Ovary (tissue), 9 donors: ENCODE measurements around the gene IFIT1B. TPM values are rescaled to one million over a fixed set of nuclear protein-coding genes. Genes with fewer than 3 reads are reported as not detected.

ENCODE experiments used
- DNase-seq, 5 donors: peaks; one replicate each; pipeline ENCODE4 v3.0.0-alpha.2; 2019 to 2020
- H3K27ac ChIP-seq, 2 donors: fragments of 200-600 bp; one replicate each; pipeline versions ENCODE4 v1.5.1 to v1.8.0; 2019 to 2022
- H3K27me3 ChIP-seq: fragments of 200-600 bp; one replicate; pipeline ENCODE4 v1.8.0; 2022
- H3K36me3 ChIP-seq: fragments of 200-600 bp; sonication (generic); one replicate; pipeline ENCODE4 v1.5.1; 2019
- H3K4me1 ChIP-seq: one replicate; pipeline ENCODE4 v1.8.1; 2013; ENCODE audit warnings: mild to moderate bottlenecking, moderate library complexity; ENCODE audit not compliant: insufficient read depth
- H3K4me3 ChIP-seq: fragments of 200-600 bp; sonication (generic); one replicate; pipeline ENCODE4 v1.5.1; 2017
- H3K9me3 ChIP-seq, 2 donors: fragments of 200-600 bp in 1 of 2; sonication (generic) in 1 of 2; one replicate each; pipeline versions ENCODE4 v1.5.1 to v1.8.1; 2013 to 2019; ENCODE audit warnings: mild to moderate bottlenecking in 1 of 2, moderate library complexity in 1 of 2
- CTCF ChIP-seq, 3 donors: fragments of 450-650 bp in 2 of 3; fragments of 200-600 bp in 1 of 3; IDR thresholded peaks; one replicate each; pipeline versions ENCODE4 v1.5.1 to v1.8.0; 2016 to 2022; ENCODE audit warnings: antibody characterized with exemption in 3 of 3, mild to moderate bottlenecking in 1 of 3
- EP300 ChIP-seq: sonication (generic); formaldehyde crosslinking; IDR thresholded peaks from one replicate; pipeline ENCODE4 v1.6.1; 2017; ENCODE audit warnings: antibody characterized with exemption
- POLR2A ChIP-seq: fragments of 450-650 bp; IDR thresholded peaks from one replicate; pipeline ENCODE4 v1.6.1; 2017; ENCODE audit warnings: antibody characterized with exemption, mild to moderate bottlenecking, moderate library complexity
- WGBS, 3 donors: extraction: QIAGEN DNeasy Blood & Tissue Kit in 1 of 3; methylation state at CpG; one replicate each; pipeline versions ENCODE4 v1.1.5 to v1.1.7; 2013 to 2017; 5-methylcytosine and 5-hydroxymethylcytosine counted together
- intact Hi-C, 4 donors: fragments of 100-400 bp; cut with DNase I; formaldehyde crosslinking; loops; one replicate each; pipeline versions ENCODE4 v1.11.0 to v1.15.1; 2022 to 2023
- polyA plus RNA-seq, 2 donors: library from polyadenylated mRNA; stranded (reverse); fragments of 200-250 nt in 1 of 2; fragments of 350-450 nt in 1 of 2; fragmentation: Illumina TruSeq in 1 of 2; extraction: RNeasy Lipid Tissue Mini Kit (QIAGEN cat#74804) in 1 of 2; gene quantifications; one replicate each; pipeline ENCODE4 v1.2.3, GENCODE V29; 2013 to 2014
- total RNA-seq, 7 donors: library from RNA; depleted of rRNA in 2 of 7; stranded (reverse); fragments of >200 nt in 2 of 7; fragmentation: NEBNext Ultra II Directional in 3 of 7; extraction: Animal tissue kit (Norgen Biotek cat#: 25700) in 3 of 7; gene quantifications; one replicate each; pipeline versions ENCODE4 v1.1.0 to v1.2.4, GENCODE V29; 2016 to 2023
- donor health status: DM: no; HTN: no; CAD: no; lungs with moderate emphysema.
- donor health status: DM: no; HTN: no; CAD: no.
- donor health status: Bipolar disorder and iron deficiency.
- donor health status: DM: yes; HTN: yes; CAD: no.
- donor health status: DM: no; HTN: no; CAD: no.
- donor health status: DM: yes; HTN: yes; CAD: no.

Gene IFIT1B
- total and polyA plus RNA-seq, 9 donors = 0.18 TPM; not detected in 8

- H3K27ac ChIP-seq = no peak overlapping the region
- no peaks in the 10 kb centered on the region for H3K36me3 ChIP-seq
- H3K4me3 ChIP-seq = no peak overlapping the region
- 75 to 83% (median 79%) methylated on average over 3 of the region's 3 CpGs for WGBS, 3 donors
- no peaks in the 10 kb centered on the region for H3K9me3 ChIP-seq
- no peaks in the 10 kb centered on the region for H3K27me3 ChIP-seq
- peaks cover 12% of the 10 kb centered on the region for H3K4me1 ChIP-seq
- intact Hi-C loops = loop anchor here in 1 of 4 donors (5.0 kb wide), 1 partner anchor 35 kb away; no protein-coding TSS in a partner anchor
- no peak for DNase-seq
- TF ChIP-seq POLR2A (no peak), EP300 (no peak), CTCF (IDR thresholded peaks at IDR 0.05) (no peak)
These were observed 5.9 kb upstream of the IFIT1B start for GRCh38 chr10:89371987-89372386.

- WGBS, 3 donors = 0 to 10% (median 2%) methylated on average over 3 of the region's 3 CpGs
- H3K36me3 ChIP-seq = no peaks in the 10 kb centered on the region
- no peaks in the 10 kb centered on the region for H3K27me3 ChIP-seq
- no peaks in the 10 kb centered on the region for H3K9me3 ChIP-seq
- TF ChIP-seq EP300 (no peak), POLR2A (no peak), CTCF (IDR thresholded peaks at IDR 0.05) (no peak)
- peaks cover 11% of the 10 kb centered on the region for H3K4me1 ChIP-seq
- peak; percentile 75 to 93 (median 88) for DNase-seq
- H3K27ac ChIP-seq = peak overlapping the region; percentile 17 to 73
- intact Hi-C loops = loop anchor here in 1 of 4 donors (5.0 kb wide), 1 partner anchor 37 kb away; no protein-coding TSS in a partner anchor
- no peak overlapping the region for H3K4me3 ChIP-seq
These were observed 3.7 kb upstream of the IFIT1B start for GRCh38 chr10:89373916-89374711.

GRCh38 chr10:89374713-89375141 lies 3.1 kb upstream of the IFIT1B start:
- DNase-seq = peak in 1 of 5 donors; percentile 21
- intact Hi-C loops = loop anchor here in 1 of 4 donors (5.0 kb wide), 1 partner anchor 37 kb away; no protein-coding TSS in a partner anchor
- Histone ChIP-seq H3K36me3 (no peaks in the 10 kb centered on the region), H3K4me1 (peaks cover 9% of the 10 kb centered on the region), H3K27me3 (no peaks in the 10 kb centered on the region), H3K4me3 (no peak overlapping the region), H3K9me3 (no peaks in the 10 kb centered on the region), H3K27ac (peak overlapping the region; percentile 17 to 73)
- TF ChIP-seq CTCF (IDR thresholded peaks at IDR 0.05) (no peak), POLR2A (no peak), EP300 (no peak)

- intact Hi-C loops = no loop called here
- H3K9me3 ChIP-seq = no peaks in the 10 kb centered on the region
- no peaks in the 10 kb centered on the region for H3K36me3 ChIP-seq
- H3K4me1 ChIP-seq = peaks cover 5% of the 10 kb centered on the region
- H3K27me3 ChIP-seq = no peaks in the 10 kb centered on the region
- no peak overlapping the region for H3K27ac ChIP-seq
- no peak overlapping the region for H3K4me3 ChIP-seq
- TF ChIP-seq EP300 (no peak), CTCF (IDR thresholded peaks at IDR 0.05) (no peak), POLR2A (no peak)
- DNase-seq = no peak
These were observed 1.2 kb downstream of the IFIT1B start for GRCh38 chr10:89379103-89379502.
